GM18861 (cell line): ENCODE results near the gene NUP93.

Experiments used
- ATAC-seq: cut with Tn5 transposase; IDR thresholded peaks from one replicate; pipeline ENCODE4 v1.9.1; 2021; ENCODE audit not compliant: unreplicated experiment

The NUP93 gene

GRCh38 chr16:56729735-56730662 is at the start of gene NUP93:
TSS of gene NUP93 (plus strand) at chr16:56730129. CDS start at chr16:56748248, 18,119 bp downstream.
- peak; percentile 65 for ATAC-seq

GRCh38 chr16:56681939-56682702 is 47.8 kb upstream of the NUP93 start, which contains the start of gene MT1X:
TSS of gene MT1X (plus strand) at chr16:56682470. CDS start at chr16:56682541, 71 bp downstream.
- ATAC-seq: peak; percentile 96

- ATAC-seq: no peak
Observed at GRCh38 chr16:56682703-56683397, 47.1 kb upstream of the NUP93 start.

GRCh38 chr16:56683424-56684172 is 46.3 kb upstream of the NUP93 start:
- no peak for ATAC-seq

- no peak for ATAC-seq
Observed at GRCh38 chr16:56684256-56684925, 45.5 kb upstream of the NUP93 start.

GRCh38 chr16:56684926-56685590 is 44.9 kb upstream of the NUP93 start:
- ATAC-seq: no peak

GRCh38 chr16:56686758-56687157 is 43.2 kb upstream of the NUP93 start:
- ATAC-seq: no peak

GRCh38 chr16:56688762-56689161 is 41.2 kb upstream of the NUP93 start:
- ATAC-seq: no peak

- ATAC-seq: no peak
Observed at GRCh38 chr16:56689171-56689570, 40.8 kb upstream of the NUP93 start.

- ATAC-seq: no peak
Observed at GRCh38 chr16:56690420-56691122, 39.4 kb upstream of the NUP93 start.

GRCh38 chr16:56691885-56692284 is 38.0 kb upstream of the NUP93 start:
- no peak for ATAC-seq

- no peak for ATAC-seq
Observed at GRCh38 chr16:56695246-56695645, 34.7 kb upstream of the NUP93 start.

- ATAC-seq: no peak
Observed at GRCh38 chr16:56697456-56698155, 32.3 kb upstream of the NUP93 start.

- no peak for ATAC-seq
Observed at GRCh38 chr16:56700195-56700594, 29.7 kb upstream of the NUP93 start.

- ATAC-seq: no peak
Observed at GRCh38 chr16:56700631-56701030, 29.3 kb upstream of the NUP93 start.

GRCh38 chr16:56701534-56701933 is 28.4 kb upstream of the NUP93 start:
- no peak for ATAC-seq

- no peak for ATAC-seq
Observed at GRCh38 chr16:56702836-56703235, 27.1 kb upstream of the NUP93 start.
